ENCODE results near the gene SLC6A17.
A peak's percentile ranks its signal among the peaks of the same experiment; 100 is the strongest.

The SLC6A17 gene

DNA sequence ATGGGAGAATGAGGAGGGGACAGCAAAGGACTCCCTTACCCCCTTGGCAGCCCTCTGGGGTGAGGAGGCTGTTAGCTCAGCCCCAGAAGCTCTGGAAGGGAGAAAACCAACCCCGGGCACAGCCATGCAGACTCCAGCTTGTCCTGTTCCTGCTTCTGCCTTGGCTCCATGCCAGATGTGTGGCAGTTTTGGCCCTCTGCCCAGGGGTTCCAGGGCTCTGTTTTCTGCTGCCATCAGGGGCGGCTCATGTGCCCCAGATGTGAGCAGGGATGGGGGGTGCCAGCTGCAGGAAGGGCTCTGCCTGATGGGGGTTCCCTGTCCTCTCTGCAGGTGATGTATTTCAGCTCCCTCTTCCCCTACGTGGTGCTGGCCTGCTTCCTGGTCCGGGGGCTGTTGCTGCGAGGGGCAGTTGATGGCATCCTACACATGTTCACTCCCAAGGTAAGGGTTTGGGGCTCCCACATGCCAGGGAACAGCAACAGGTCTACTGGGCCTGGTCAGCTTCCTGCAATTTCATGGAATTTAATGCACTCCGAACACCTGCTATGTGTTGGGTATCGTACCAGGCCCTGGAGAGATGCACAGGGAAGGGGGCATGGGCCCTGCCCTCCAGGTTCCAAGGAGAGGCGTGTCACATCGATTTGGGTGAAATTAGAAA, 26.1 kb downstream of the SLC6A17 start:
- no peak for DNase-seq

DNA sequence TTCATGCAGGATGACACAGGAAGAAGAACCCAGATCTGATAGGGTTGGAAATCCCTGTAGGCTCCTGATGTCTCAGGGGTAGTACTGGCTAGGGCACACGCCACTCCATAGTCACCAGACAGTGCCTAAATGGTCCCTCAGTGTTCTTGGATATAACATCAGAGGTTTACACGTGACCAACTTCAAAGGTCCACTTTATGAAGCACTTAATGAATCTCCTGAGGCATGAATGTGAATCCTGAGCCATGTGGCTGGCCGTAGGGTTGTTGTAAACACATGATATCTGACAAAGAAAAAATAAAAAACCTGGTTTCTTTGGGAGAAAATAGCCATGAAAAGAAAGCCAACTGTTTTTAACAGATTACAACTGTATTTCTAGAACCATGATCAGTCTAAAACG, 27.5 kb downstream of the SLC6A17 start:
- no peak for DNase-seq

- DNase-seq: no peak
Observed at GRCh38 chr1:110183642-110184167, 33.4 kb downstream of the SLC6A17 start.

DNA sequence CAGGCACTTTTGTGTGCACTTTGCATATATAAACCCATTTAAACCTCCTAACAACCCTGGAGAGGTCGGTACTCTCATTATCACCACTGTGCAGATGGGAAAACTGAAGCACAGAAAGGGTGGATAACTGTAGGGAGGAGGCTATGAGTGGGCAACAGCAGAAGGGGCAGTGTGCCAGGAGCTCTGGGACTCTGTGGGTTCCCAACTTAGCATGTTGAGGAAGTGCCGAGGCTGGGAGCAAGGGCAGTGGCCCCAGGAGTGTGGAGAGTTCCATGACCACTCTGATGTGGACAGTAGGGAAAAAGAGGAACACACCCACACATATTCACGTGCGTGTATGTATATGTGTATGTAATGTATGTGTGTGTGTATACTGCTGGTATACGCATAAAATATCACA, 34.2 kb downstream of the SLC6A17 start:
- no peak for DNase-seq

GRCh38 chr1:110185181-110185580, 34.9 kb downstream of the SLC6A17 start:
- DNase-seq: no peak

DNA sequence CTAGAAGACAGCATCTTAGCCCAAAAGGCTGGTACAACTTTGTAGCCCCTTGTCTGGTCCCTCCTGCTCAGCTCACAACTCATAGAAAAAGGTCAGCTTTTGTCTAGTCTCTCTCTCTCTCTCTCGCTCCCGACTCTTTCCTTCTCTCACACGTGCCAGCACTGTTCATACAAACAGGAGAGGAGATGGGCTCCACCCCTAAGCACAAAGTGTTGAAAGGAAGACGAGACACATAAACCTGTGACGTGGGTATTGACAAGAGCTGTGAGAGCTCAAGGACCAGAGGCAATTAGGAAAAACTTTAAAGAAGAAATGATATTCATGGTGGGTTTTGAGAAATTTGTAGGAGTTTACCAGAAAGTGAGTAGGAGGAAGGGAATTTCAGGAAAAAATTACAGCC, 36.3 kb downstream of the SLC6A17 start:
- DNase-seq: no peak

- DNase-seq: peak; percentile 33
Observed at GRCh38 chr1:110187139-110187890, 37.0 kb downstream of the SLC6A17 start.

DNA sequence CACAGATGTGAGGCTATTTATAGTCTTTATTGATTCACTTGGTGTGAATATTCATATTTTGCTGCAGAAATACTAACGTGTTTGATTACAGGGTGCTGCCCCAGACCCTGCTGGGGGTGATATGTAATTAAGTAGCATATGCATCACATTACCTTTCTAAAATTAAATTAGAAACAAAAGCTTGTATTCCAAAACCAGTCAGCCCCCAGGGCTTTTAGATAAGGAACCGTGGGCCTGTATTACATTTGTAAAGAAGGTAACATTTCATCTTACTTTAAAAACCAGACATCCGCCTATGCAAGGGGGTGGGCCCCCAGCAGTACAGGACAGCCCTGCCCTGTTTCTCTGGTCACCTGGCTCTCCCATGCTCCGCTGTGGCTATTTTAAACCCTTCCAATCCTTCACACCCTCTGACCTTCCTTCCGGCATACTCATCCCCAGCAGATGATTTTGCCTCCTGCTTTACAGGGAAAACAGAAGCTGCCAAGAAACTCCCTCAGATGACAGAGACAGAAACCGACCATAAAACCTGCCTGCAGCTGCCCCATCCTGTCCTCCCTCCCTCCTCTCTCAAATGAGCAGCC, 37.8 kb downstream of the SLC6A17 start:
- no peak for DNase-seq

DNA sequence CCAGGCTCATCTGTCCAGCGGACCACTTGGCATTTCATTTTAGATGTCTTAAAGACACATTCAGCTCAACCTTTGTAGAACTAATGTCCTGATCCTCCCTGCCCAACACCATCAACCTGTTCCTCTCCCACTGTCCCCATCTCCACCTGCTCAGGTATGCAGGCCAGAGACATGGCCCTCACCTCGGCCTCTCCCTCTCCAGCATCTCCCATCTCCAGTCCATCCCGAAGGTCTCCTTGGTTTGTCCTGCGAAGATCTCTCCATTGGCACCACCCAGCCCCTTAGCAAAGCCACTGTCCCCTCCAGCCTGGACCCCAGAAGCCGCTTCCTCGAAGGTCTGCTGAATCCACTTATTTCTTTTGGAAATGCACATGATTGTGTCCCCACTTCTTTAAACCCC, 38.9 kb downstream of the SLC6A17 start:
- no peak for DNase-seq

DNA sequence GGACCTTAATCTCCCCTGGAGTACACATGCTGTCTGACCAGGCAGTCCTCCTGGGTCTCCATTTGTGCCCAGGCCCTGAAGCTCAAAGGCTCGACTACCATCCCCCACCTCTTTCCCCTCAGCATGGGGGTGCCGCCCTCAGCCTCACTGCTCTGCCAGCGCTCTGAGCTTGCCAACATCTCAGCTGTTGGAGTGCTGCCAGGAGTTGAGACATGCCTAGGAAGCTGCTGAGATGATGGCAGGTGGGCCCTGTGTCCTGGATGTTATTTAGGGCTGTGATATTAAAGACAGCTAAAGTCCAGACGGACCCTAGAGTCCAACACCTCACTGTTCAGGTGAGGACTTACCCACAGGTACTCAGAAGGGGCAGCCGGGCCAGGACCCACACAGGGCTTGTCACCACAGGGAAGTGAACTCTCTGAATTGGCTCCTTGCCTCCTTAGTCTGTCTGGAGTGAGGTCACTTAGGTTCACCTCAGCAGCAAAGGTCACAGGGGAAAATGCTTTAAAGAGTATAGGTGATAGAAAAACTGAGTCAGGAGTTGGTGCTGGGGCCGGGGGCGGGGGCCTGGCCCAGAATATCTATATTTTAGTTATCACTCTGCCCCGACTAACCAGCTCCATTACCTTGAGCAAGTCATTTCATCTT, 40.1 kb downstream of the SLC6A17 start:
- no peak for DNase-seq

DNA sequence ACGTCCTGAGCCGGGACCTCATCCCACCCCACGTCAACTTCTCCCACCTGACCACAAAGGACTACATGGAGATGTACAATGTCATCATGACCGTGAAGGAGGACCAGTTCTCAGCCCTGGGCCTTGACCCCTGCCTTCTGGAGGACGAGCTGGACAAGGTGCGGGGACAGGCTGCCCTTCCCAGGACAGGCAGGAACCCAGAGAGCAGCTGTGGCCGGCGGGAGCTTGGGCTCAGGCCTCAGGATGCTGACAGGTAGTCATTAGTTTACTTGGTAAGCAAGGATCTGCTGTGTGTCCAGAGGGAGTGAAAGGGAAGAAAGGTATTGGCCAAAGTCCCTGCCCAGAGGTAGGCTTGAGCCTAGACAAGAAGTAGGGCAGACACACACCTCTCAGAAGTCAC, 42.2 kb downstream of the SLC6A17 start:
- no peak for DNase-seq

GRCh38 chr1:110195196-110195595, 44.9 kb downstream of the SLC6A17 start:
- no peak for DNase-seq

GRCh38 chr1:110196917-110197765, 46.8 kb downstream of the SLC6A17 start:
- peak; percentile 22 for DNase-seq

GRCh38 chr1:110197905-110198629, 47.8 kb downstream of the SLC6A17 start:
- no peak for DNase-seq

- DNase-seq: no peak
Observed at GRCh38 chr1:110198746-110199145, 48.5 kb downstream of the SLC6A17 start.

- DNase-seq: no peak
Observed at GRCh38 chr1:110200190-110200589, 49.9 kb downstream of the SLC6A17 start.

GRCh38 chr1:110200666-110201065, 50.4 kb downstream of the SLC6A17 start:
- DNase-seq: peak; percentile 48

DNA sequence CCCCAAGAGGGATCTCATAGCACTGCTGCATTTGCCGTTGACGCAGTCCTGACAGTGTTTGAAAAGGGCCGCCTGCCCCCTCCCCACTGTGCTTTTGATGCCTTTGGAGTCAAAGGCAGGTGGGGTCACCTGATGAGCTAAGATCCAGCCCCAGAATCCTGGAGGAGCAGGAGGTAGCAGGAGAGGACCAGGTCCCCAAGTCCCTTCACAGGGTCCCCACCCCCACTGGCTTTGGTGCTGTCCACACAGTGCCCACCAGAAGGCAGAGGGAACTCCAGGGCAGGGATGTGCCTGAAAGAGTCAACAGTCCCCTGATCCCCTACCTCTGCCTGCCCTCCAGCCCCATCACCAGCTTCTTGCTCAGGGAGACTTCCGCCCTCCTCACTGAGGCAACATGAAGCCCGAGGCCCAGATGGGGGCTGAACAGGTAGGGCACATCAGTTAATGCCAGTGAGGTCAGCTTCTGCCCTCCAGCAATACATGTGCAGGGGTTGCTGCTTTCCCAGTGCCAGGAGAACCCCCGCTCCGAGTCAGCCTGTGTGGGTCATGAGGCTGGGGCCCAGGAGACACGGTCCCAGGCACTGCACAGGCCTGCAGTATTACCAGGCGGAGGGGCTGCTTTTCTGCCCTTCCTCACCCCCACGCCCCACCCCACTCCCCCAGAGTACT, 51.0 kb downstream of the SLC6A17 start:
- DNase-seq: no peak

DNA sequence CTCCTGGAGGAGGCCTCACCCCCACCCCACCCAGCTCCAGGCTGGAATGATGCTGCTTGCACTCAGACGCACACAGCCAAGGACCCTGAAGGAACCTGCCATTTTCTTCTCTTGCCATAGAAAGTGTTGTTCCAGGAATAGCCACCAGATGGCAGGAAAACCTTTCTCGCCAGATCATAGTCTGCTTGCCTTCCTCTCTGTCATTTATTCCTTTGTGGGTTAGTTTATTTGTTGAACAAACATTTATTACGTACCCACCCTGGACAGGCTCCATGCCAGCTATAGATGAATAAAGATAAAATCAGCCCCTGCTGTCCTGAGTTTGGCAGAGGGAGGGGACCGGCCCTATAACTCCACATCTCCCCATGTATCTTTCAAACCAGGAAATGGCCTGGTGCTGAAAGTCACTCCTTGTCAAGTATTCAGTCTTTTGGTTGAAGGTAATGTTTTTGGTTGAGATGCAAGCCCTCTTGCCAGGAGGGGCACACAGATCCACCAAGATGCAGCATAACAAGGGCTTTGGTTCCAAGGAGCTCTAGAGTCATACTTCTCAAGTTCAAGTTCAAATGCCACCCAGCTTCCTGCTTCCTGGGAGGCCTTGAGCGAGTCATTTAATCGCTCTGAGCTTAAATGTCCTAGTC, 52.8 kb downstream of the SLC6A17 start:
- DNase-seq: peak; percentile 67

DNA sequence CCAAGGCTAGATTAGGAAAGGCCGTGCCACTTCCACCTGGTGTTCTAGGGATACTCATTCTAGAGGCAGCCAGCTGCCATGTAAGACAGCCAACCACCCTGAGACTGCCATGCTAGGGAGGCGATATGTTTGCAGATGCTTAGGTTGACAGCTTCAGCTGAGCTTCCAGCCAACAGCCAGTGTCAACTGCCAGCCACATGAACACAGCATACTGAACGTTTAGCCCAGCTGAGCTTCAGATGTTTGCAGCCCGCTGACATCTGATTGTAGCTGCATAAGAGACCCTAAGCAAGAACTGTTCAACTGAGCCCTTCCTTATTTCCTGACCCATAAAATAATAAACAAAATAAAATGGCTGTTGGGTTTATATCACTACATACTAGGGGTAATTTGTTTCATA, 54.9 kb downstream of the SLC6A17 start:
- no peak for DNase-seq
